OCI-LY7 (cell line): ENCODE measurements around the gene CTAGE6. TPM values are rescaled to one million over a fixed set of nuclear protein-coding genes. Genes with fewer than 3 reads are reported as not detected.
"Not testable (repeated sequence)": the region's sequence is repeated elsewhere in the genome, so short reads cannot be mapped to it uniquely, and the experiment has no call there.

ENCODE experiments used
- BruUV-seq: library from RNA; stranded (reverse); fragments of 400-500 nt; replicated peaks from 2 replicates; lab custom pipeline; 2021; lab: Mats Ljungman, UMichigan
- CTCF ChIA-PET: fragments of 300-600 bp; sonication (Branson Sonifier 250); formaldehyde crosslinking; loops from one replicate; lab custom pipeline; 2022; ENCODE audit warnings: antibody characterized with exemption; ENCODE audit not compliant: unreplicated experiment; lab: Charles Lee
- POLR2A ChIA-PET: fragments of 300-600 bp; sonication (Branson Sonifier 250); formaldehyde crosslinking; loops from one replicate; lab custom pipeline; 2022; ENCODE audit warnings: antibody characterized with exemption; lab: Charles Lee
- DNase-seq: peaks from one replicate; pipeline ENCODE4 v3.0.0-alpha.2; 2015; ENCODE audit warnings: low spot score
- H2AFZ ChIP-seq: fragments of 200-600 bp; sonication (generic), shearing (Covaris generic); 2 replicates; pipeline ENCODE4 v1.6.1; 2014; ENCODE audit warnings: mild to moderate bottlenecking, antibody characterized with exemption, low read length, moderate library complexity
- H3K27ac ChIP-seq: fragments of 200-600 bp; sonication (generic); 2 replicates; pipeline ENCODE4 v1.5.1; 2014; ENCODE audit warnings: mixed run types, low read depth, mild to moderate bottlenecking, moderate library complexity, low read length, inconsistent platforms; ENCODE audit not compliant: poor library complexity, severe bottlenecking
- H3K36me3 ChIP-seq: fragments of 200-600 bp; sonication (generic); 2 replicates; pipeline ENCODE4 v1.6.1; 2014; ENCODE audit warnings: mild to moderate bottlenecking, antibody characterized with exemption, low read length, moderate library complexity, mixed read lengths; ENCODE audit not compliant: insufficient read depth
- H3K4me1 ChIP-seq: fragments of 200-600 bp; sonication (generic); 2 replicates; pipeline ENCODE4 v1.5.1; 2014; ENCODE audit warnings: mild to moderate bottlenecking, low read length; ENCODE audit not compliant: insufficient read depth, poor library complexity, severe bottlenecking
- H3K4me2 ChIP-seq: fragments of 200-600 bp; sonication (generic); 2 replicates; pipeline ENCODE4 v1.6.1; 2014; ENCODE audit warnings: mild to moderate bottlenecking, low read length
- H3K4me3 ChIP-seq: fragments of 200-600 bp; sonication (generic); 2 replicates; pipeline ENCODE4 v1.5.1; 2014; ENCODE audit warnings: mild to moderate bottlenecking, low read depth, low read length; ENCODE audit not compliant: poor library complexity, severe bottlenecking
- H3K79me2 ChIP-seq: fragments of 200-600 bp; sonication (generic); 2 replicates; pipeline ENCODE4 v1.6.1; 2016; ENCODE audit warnings: low read depth, mild to moderate bottlenecking, low read length, moderate library complexity, mixed read lengths; ENCODE audit not compliant: insufficient read depth
- H3K9me2 ChIP-seq: fragments of 200-600 bp; sonication (generic); 2 replicates; pipeline ENCODE4 v1.6.1; 2016; ENCODE audit warnings: mild to moderate bottlenecking, low read length, mixed read lengths; ENCODE audit not compliant: insufficient read depth
- H3K9me3 ChIP-seq: fragments of 200-600 bp; sonication (generic); 2 replicates; pipeline ENCODE4 v1.6.1; 2014; ENCODE audit warnings: mild to moderate bottlenecking, mixed run types, low read length, mixed read lengths
- H4K20me1 ChIP-seq: fragments of 200-600 bp; sonication (generic); 2 replicates; pipeline ENCODE4 v1.6.1; 2014; ENCODE audit warnings: mild to moderate bottlenecking, antibody characterized with exemption, low read length, moderate library complexity, mixed read lengths; ENCODE audit not compliant: insufficient read depth
- EZH2phosphoT487 ChIP-seq: fragments of 200-600 bp; sonication (generic); IDR thresholded peaks from 2 replicates; pipeline ENCODE4 v1.6.1; 2018; ENCODE audit warnings: low read depth, borderline replicate concordance, mild to moderate bottlenecking, mixed run types, antibody characterized with exemption, low read length, moderate library complexity, mixed read lengths
- intact Hi-C: fragments of 100-400 bp; cut with micrococcal nuclease; formaldehyde crosslinking; loops from one replicate; pipeline ENCODE4 v1.10.0; 2022; ENCODE audit not compliant: unreplicated experiment
- total RNA-seq, 2 experiments: library from RNA; depleted of rRNA in 1 of 2; stranded (reverse); fragments of >200 nt in 1 of 2; shearing (Covaris generic) in 1 of 2; gene quantifications; 2 replicates each; pipeline ENCODE4 v1.2.3, GENCODE V29; 2014 to 2022
- TF ChIP-seq, protein P1 (sequence below): fragments of 200-600 bp; sonication (generic); conservative IDR thresholded peaks from 2 replicates; pipeline ENCODE4 v1.5.1; 2014; ENCODE audit warnings: mild to moderate bottlenecking, antibody characterized with exemption, low read length, moderate library complexity, mixed read lengths

CTAGE6 gene
- total RNA-seq, 2 experiments from 2014 or later, result not detected

DNA sequence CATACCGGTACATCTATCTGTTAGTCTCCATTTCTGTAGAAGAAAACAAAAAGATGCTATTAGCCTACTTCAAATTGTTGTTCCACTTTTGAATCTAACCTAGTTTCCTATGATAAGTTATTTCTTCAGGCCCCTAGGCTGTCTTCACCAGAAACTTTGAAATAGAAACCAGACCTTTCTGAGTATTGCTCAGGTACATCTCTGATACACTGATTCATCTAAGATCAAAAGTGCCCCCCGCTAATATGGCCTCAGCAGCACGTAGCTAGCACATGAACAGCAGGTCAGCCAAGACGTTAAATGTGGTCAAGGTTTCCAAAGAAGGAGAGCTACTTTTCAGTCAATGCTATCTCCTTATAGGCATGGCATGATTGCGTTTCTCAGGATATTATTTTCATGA is 23.6 kb downstream of the CTAGE6 start:
- H4K20me1 ChIP-seq, result no peaks in the 10 kb centered on the region
- no peak overlapping the region for H2AFZ ChIP-seq
- no TSS peak for BruUV-seq
- H3K36me3 ChIP-seq, result no peaks in the 10 kb centered on the region
- no peaks in the 10 kb centered on the region for H3K79me2 ChIP-seq
- no peaks in the 10 kb centered on the region for H3K9me3 ChIP-seq
- no peak for DNase-seq
- no peak overlapping the region for H3K27ac ChIP-seq
- no peak overlapping the region for H3K4me3 ChIP-seq
- intact Hi-C loops, result no loop called here
- CTCF ChIA-PET, result no interaction called here
- no peak for TF ChIP-seq EZH2phosphoT487
- TF ChIP-seq, protein P1, sequence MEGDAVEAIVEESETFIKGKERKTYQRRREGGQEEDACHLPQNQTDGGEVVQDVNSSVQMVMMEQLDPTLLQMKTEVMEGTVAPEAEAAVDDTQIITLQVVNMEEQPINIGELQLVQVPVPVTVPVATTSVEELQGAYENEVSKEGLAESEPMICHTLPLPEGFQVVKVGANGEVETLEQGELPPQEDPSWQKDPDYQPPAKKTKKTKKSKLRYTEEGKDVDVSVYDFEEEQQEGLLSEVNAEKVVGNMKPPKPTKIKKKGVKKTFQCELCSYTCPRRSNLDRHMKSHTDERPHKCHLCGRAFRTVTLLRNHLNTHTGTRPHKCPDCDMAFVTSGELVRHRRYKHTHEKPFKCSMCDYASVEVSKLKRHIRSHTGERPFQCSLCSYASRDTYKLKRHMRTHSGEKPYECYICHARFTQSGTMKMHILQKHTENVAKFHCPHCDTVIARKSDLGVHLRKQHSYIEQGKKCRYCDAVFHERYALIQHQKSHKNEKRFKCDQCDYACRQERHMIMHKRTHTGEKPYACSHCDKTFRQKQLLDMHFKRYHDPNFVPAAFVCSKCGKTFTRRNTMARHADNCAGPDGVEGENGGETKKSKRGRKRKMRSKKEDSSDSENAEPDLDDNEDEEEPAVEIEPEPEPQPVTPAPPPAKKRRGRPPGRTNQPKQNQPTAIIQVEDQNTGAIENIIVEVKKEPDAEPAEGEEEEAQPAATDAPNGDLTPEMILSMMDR, result no peak
- no peaks in the 10 kb centered on the region for H3K4me1 ChIP-seq
- H3K4me2 ChIP-seq, result no peak overlapping the region
- no peaks in the 10 kb centered on the region for H3K9me2 ChIP-seq
- POLR2A ChIA-PET, result no interaction called here

DNA sequence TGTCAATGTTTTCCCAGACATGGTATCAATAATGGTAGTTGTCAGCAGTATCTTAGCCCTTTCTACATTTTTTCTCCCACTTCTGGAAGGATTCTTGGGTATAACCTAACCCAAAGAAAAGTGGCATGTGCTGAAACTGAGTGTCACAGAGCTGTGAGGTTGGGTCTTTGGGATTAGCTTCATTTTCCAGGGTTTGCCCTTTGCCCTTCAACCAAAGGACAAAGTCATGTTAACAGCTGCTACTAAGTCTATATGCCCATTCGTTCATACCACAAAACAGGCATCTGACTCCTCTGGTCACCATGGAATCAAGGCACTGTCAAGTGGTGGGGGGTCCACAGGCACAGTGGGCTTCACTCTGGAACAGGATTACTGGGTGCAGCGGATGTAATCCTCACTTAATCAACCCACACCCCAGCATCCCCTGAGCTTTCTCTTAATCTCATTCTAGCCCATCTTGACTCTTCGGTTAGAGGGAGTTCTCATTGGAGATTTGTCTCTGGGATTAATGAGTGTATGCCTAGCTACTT is 29.1 kb downstream of the CTAGE6 start:
- no peaks in the 10 kb centered on the region for H4K20me1 ChIP-seq
- H3K27ac ChIP-seq, result no peak overlapping the region
- no peak for DNase-seq
- CTCF ChIA-PET, result no interaction called here
- TF ChIP-seq EZH2phosphoT487, result no peak
- TF ChIP-seq, protein P1, result no peak
- H3K4me3 ChIP-seq, result no peak overlapping the region
- no peak overlapping the region for H3K4me2 ChIP-seq
- H3K79me2 ChIP-seq, result no peaks in the 10 kb centered on the region
- intact Hi-C loops, result no loop called here
- no peaks in the 10 kb centered on the region for H3K36me3 ChIP-seq
- POLR2A ChIA-PET, result no interaction called here
- no TSS peak for BruUV-seq
- H3K9me2 ChIP-seq, result no peaks in the 10 kb centered on the region
- H2AFZ ChIP-seq, result no peak overlapping the region
- H3K9me3 ChIP-seq, result no peaks in the 10 kb centered on the region
- no peaks in the 10 kb centered on the region for H3K4me1 ChIP-seq

DNA sequence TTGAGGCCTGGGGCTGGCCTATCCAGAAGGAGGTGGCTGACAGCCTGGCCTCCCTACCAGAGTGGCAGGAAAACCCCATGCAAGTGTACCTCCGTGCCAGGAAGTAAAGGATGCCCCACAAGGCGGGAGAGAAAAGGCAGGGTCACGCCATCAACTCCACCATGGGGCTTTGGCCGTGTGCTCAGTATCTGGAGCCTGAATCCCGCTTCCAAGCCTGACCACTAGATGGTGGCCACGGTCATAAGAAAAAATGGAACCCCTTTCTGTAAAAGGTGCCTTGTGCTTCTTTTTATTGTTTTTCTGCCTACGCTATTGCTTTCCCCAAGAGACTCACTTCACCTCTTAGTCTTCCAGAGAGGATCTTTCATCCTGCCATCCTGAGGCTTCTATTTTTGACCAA is 29.9 kb downstream of the CTAGE6 start:
- H3K9me2 ChIP-seq, intact Hi-C loops, DNase-seq, H4K20me1 ChIP-seq, BruUV-seq, CTCF ChIA-PET, H3K9me3 ChIP-seq, H3K79me2 ChIP-seq, H3K4me3 ChIP-seq, POLR2A ChIA-PET, H3K27ac ChIP-seq, H2AFZ ChIP-seq, H3K4me2 ChIP-seq, H3K4me1 ChIP-seq, H3K36me3 ChIP-seq: not testable (repeated sequence)

DNA sequence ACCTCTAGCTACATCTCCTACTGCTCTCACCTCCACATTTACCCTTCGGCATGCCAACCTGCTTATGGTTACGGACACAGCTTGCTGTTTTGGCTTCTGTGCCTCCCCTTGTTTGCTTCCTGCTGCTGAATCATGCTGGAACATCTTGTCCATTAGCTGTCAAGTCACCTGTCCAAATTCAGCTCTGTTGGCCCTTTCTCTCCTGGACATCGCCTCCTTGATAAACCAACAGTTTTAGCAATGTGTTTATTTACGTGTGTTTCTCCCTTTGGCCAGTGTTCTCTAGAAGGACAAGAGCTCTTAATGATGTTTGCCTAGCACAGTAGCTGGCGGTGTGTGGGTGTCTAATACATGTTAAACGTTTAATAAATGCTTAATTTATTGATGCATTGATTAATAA is 31.4 kb downstream of the CTAGE6 start:
- not testable (repeated sequence) for BruUV-seq

DNA sequence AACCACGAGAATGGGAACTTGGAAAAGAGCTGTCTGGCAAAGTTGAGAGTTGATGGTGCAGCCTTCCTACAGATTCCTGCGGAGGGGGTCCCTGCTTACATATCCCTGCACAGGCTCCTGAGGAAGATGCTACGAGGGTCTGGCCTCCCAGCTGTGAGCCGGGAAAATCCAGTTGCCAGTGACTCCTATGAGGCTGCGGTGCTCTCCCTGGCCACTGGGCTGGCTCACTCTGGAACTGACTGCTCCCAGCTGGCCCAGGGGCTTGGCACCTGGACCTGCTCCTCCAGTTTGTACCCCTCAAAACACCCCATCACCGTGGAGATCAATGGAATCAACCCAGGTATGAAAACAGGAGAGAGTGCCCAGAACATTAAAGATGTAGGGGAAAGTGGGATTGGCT is 37.2 kb downstream of the CTAGE6 start:
- H3K27ac ChIP-seq, CTCF ChIA-PET, H4K20me1 ChIP-seq, BruUV-seq, H3K9me2 ChIP-seq, H3K4me2 ChIP-seq, H3K4me3 ChIP-seq, H3K79me2 ChIP-seq, H3K9me3 ChIP-seq, H3K36me3 ChIP-seq, intact Hi-C loops, H2AFZ ChIP-seq, H3K4me1 ChIP-seq, POLR2A ChIA-PET, DNase-seq: not testable (repeated sequence)

More for the DNA sequence above, 31.4 kb downstream of the CTAGE6 start:
- DNase-seq, H3K9me2 ChIP-seq, H3K79me2 ChIP-seq, H2AFZ ChIP-seq, H3K4me3 ChIP-seq, CTCF ChIA-PET, H3K27ac ChIP-seq, H3K36me3 ChIP-seq, H3K4me2 ChIP-seq, POLR2A ChIA-PET, H3K4me1 ChIP-seq, intact Hi-C loops, H4K20me1 ChIP-seq, H3K9me3 ChIP-seq: not testable (repeated sequence)
